GM19324 (cell line): ENCODE data around the gene IVNS1ABP.
"Not testable (repeated sequence)": the region's sequence is repeated elsewhere in the genome, so short reads cannot be mapped to it uniquely, and the experiment has no call there.

ENCODE experiments used
- ATAC-seq: cut with Tn5 transposase; IDR thresholded peaks from one replicate; pipeline ENCODE4 v1.9.1; 2021; ENCODE audit warnings: mild to moderate bottlenecking, moderate library complexity; ENCODE audit not compliant: unreplicated experiment, low FRiP score

The IVNS1ABP gene

DNA sequence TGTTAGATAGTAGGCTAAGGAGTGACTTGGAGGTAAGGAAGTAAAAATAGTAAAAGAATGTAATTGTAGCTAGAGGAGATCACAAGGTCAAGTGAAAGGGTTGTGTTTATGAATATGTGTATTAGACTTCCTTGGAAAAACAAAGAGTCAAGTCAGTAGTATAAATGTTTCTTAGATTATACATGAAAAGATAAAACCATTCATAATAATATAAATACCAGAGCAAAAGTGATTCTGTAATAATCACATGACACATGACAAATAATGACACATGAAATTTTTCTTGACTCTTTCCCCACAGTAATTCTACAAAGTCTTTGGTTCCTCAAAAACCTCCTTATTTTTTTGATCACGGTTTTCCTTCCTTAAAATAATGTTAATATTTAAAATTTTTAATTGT, 56.4 kb downstream of the IVNS1ABP start:
- no peak for ATAC-seq

DNA sequence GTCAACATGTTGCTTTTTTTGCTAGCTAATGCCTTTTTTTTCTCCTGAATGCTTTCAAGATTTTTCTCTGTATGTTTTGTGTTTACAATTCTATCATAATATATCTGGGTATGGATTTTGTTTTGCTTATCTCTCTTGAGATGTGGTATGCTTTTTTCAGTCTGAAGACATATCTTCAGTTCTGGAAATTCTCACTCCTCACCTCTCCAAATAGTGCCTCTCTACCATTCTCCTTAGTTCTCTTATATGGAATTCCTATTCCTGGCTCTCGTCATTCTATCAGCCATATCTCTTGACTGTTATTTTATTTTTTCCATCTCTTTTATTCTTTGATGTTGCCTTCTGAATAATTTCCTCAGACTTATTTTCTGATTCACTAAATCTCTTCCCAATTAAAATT, 58.4 kb downstream of the IVNS1ABP start:
- no peak for ATAC-seq

GRCh38 chr1:185257950-185258208, 59.2 kb downstream of the IVNS1ABP start:
- no peak for ATAC-seq

- not testable (repeated sequence) for ATAC-seq
Observed at GRCh38 chr1:185257116-185257949, 59.7 kb downstream of the IVNS1ABP start.

DNA sequence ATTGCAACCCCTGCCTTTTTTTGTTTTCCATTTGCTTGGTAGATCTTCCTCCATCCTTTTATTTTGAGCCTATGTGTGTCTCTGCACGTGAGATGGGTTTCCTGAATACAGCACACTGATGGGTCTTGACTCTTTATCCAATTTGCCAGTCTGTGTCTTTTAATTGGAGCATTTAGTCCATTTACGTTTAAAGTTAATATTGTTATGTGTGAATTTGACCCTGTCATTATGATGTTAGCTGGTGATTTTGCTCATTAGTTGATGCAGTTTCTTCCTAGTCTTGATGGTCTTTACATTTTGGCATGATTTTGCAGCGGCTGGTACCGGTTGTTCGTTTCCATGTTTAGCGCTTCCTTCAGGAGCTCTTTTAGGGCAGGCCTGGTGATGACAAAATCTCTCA, 61.4 kb downstream of the IVNS1ABP start:
- ATAC-seq = not testable (repeated sequence)

DNA sequence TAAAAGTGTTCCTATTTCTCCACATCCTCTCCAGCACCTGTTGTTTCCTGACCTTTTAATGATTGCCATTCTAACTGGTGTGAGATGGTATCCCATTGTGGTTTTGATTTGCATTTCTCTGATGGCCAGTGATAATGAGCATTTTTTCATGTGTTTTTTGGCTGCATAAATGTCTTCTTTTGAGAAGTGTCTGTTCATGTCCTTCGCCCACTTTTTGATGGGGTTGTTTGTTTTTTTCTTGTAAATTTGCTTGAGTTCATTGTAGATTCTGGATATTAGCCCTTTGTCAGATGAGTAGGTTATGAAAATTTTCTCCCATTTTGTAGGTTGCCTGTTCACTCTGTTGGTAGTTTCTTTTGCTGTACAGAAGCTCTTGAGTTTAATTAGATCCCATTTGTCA, 64.6 kb downstream of the IVNS1ABP start:
- not testable (repeated sequence) for ATAC-seq

DNA sequence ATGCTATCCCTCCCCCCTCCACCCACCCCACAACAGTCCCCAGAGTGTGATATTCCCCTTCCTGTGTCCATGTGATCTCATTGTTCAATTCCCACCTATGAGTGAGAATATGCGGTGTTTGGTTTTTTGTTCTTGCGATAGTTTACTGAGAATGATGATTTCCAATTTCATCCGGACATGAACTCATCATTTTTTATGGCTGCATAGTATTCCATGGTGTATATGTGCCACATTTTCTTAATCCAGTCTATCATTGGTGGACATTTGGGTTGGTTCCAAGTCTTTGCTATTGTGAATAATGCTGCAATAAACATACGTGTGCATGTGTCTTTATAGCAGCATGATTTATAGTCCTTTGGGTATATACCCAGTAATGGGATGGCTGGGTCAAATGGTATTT, 65.1 kb downstream of the IVNS1ABP start:
- ATAC-seq = not testable (repeated sequence)

GRCh38 chr1:185250063-185250462, 67.0 kb downstream of the IVNS1ABP start:
- ATAC-seq = no peak

DNA sequence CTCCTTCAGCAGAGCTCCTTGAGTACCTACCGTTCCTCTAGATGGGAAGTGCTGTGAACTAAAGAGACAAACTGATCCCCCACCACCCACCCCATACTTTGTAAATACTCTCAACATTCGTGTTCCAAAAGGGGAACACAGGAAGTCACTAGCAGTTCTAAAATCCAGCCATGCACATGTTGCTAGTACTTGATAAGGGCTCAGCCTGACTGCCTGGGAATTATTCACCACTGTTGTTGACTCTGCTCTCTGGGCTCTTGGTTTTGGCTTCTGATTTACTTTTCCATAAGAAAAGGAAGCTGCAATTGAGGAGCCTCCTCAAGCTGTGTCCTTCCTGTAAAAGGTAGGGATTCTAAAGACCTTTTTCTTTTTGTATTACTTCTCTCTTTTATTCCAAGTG, 67.5 kb downstream of the IVNS1ABP start:
- no peak for ATAC-seq
